ENCODE results near the gene SGTB. TPM values are rescaled to one million over a fixed set of nuclear protein-coding genes. Genes with fewer than 3 reads are reported as not detected.

The SGTB gene, protein sequence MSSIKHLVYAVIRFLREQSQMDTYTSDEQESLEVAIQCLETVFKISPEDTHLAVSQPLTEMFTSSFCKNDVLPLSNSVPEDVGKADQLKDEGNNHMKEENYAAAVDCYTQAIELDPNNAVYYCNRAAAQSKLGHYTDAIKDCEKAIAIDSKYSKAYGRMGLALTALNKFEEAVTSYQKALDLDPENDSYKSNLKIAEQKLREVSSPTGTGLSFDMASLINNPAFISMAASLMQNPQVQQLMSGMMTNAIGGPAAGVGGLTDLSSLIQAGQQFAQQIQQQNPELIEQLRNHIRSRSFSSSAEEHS
- total RNA-seq: 10 to 100 TPM; 51.4 to 53.8 TPM
- polyA plus RNA-seq: 10 to 100 TPM; 12.5 to 15.4 (median 15.0) TPM
- total RNA-seq: 38.4 to 168 (median 108) reads per million in 6 experiments

DNA sequence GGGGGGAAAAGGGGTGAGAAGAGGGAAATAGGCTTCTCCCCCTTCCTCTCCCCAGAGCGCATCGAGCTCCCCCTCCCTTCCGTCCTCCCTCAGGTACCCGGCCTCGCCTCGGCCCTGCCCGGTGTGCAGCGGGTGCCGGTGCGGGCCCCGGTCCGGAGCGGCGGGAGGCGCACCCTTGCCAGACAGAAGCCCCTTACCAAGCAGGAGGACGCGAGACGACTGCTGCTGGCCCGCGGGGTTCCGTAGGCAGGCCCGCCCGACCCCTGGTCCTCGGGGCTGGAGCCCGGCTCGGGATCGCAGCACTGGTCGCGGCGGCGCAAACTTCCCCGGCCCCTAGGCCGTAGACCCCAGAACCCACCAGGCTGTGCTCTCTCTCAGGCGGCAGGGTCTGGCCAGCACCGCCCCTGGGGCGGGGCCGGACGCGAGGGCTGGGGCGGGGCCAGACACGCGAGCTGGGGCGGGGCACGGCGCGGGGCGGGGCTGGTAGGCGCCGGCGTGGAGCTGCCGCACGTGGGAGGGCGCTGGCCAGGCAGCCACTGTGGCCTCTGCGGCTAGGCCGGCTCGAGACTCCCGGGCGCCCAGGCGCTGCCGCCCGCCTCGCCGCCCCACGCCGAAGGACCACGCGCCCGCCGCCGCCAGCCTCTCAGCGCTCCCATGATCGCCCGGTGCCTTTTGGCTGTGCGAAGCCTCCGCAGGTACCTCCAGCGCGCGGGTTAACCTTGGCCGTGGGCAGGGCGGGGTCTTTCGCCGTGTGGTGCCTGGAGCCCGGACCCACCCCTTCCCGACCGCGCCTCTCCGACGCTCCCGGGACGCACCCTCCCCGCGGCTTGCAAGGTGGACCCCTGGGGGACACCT lies at the start of gene SGTB, which contains the start of gene NLN:
TSS of gene SGTB (minus strand) at position 390 of the 855 bp plus-strand sequence. CDS start 1,302 bp downstream, outside the sequence.
TSS of gene NLN (plus strand) at position 486 of the 855 bp plus-strand sequence. CDS start at position 655, 169 bp downstream.
- no peaks in the 10 kb centered on the region for H3K9me3 Mint-ChIP-seq
- H3K4me3 Mint-ChIP-seq: peak within 1 kb of the TSS in 9 of 10 donors; percentile 88 to 97 (median 93)
- peaks cover 10 to 29% (median 14%) of the 10 kb centered on the region in 4 donors for H3K4me1 Mint-ChIP-seq
- H3K27ac Mint-ChIP-seq: peak within 1 kb of the TSS; percentile 74 to 96 (median 88)
- peaks cover 0 to 7% (median 4%) of the 10 kb centered on the region in 3 donors for H3K36me3 Mint-ChIP-seq
- ATAC-seq (peak; percentile 82 to 89), DNase-seq (peak; percentile 67 to 92 (median 84))
- no peaks in the 10 kb centered on the region for H3K27me3 Mint-ChIP-seq
- POLR2A ChIA-PET: interaction anchor here (0.6 to 5.4 kb wide), 12 partner anchors 9 to 1284 kb away, joined by 3 to 45 read pairs (median 4); partner anchors contain the start of genes CENPK, ERBIN, PPWD1 and SHLD3

DNA sequence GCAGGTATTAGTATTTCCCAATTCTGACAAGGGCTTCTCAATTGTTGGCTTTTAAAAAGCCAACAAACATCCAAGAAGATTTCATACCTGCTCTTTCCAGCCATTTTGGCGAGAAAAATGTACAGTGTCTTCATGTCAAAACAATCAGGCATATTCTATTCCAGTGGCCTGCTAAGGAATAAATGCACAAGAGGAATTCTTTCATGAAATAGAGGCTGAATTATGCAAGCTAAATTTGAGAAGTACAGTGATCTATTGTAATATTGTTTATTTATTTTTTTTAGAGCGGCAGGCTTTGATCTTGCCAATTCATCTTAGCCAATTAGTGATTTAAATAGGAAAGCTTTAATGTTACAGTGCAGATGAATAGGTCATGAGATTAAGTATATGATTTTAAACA lies 49.4 kb upstream of the SGTB start:
- Mint-ChIP-seq H3K27ac (no peak overlapping the region), H3K36me3 (peaks cover 0 to 8% (median 7%) of the 10 kb centered on the region in 3 donors), H3K4me3 (no peak overlapping the region), H3K9me3 (peaks cover 0 to 12% (median 3%) of the 10 kb centered on the region in 9 donors), H3K4me1 (no peaks in the 10 kb centered on the region), H3K27me3 (peaks cover 0 to 2% (median 0%) of the 10 kb centered on the region in 5 donors)
- DNase-seq (no peak), ATAC-seq (no peak)
- POLR2A ChIA-PET: no interaction called here

DNA sequence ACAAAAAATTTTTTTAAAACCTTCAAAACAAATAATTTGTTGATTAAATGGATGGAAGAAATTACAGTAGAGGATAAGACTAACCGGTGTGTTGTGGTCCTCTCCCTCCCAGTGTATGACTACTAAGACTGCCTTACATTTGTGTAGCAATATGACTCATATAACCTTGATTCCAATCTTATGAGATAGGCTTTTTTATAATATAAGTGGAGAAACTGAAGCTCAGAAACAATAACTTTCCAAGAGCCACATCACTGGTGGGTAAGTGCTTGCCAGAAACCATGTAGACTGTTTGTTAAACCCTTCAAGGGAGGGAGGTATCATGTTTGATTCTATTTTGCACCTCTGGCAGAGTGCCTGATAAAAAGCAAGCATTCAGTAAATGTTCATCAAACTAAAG lies 47.6 kb upstream of the SGTB start:
- Mint-ChIP-seq H3K4me1 (peaks cover 0 to 2% (median 0%) of the 10 kb centered on the region in 4 donors), H3K27ac (no peak overlapping the region), H3K4me3 (no peak overlapping the region), H3K9me3 (peaks cover 0 to 15% (median 3%) of the 10 kb centered on the region in 9 donors), H3K36me3 (peaks cover 0 to 10% (median 10%) of the 10 kb centered on the region in 3 donors), H3K27me3 (peaks cover 0 to 2% (median 0%) of the 10 kb centered on the region in 5 donors)
- POLR2A ChIA-PET: no interaction called here
- no peak for ATAC-seq
- no peak for DNase-seq

DNA sequence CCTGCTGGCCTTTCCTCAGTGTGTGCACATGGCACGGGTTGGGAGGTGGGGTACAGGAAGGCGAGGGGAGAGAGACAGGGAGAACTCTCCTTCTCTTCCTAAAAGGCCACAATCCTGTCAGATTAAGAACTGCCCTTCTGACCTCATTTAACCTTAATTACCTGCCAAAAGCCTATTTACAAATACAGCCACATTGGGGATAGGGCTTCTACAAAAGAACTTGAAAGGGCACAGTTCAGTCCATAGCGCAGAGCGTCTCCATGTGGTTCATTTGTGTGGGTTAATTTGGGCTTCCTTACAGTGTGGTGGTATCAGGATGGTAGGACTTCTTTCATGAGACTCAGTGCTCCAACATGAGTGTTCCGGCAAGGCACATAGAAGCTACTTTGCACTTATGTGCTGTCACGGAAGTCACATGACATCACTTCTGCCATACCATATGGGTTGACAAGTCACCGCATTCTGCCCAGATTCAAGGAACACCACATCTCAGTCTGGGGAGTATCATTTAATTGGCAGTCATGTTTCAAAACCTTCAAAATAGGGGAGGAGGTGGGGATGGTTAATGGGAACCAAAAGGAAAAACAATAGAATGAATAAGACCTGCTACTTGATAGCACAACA lies 46.9 kb upstream of the SGTB start:
- Mint-ChIP-seq H3K36me3 (peaks cover 0 to 10% (median 8%) of the 10 kb centered on the region in 3 donors), H3K9me3 (peaks cover 0 to 15% (median 3%) of the 10 kb centered on the region in 9 donors), H3K27me3 (peaks cover 0 to 2% (median 0%) of the 10 kb centered on the region in 5 donors), H3K4me1 (peaks cover 0 to 2% (median 0%) of the 10 kb centered on the region in 4 donors), H3K4me3 (no peak overlapping the region), H3K27ac (peak overlapping the region in 1 of 10 donors; percentile 0)
- ATAC-seq (no peak), DNase-seq (no peak)
- POLR2A ChIA-PET: no interaction called here

DNA sequence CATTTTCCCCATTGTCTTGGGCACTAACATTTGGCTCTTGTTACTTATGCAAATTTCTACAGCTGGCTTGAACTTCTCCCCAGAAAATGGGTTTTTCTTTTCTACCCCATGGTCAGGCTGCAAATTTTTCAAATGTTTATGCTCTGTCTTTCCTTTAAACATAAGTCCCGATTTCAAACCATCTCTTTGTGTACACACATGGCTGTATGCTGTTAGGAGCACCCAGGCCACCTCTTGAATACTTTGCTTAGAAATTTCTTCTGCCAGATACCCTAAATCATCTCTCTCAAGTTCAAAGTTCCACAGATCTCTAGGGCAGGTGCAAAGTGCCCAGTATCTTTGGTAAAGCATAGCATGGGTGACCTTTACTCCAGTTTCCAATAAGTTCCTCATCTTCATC lies 45.7 kb upstream of the SGTB start:
- peaks cover 0 to 2% (median 0%) of the 10 kb centered on the region in 5 donors for H3K27me3 Mint-ChIP-seq
- POLR2A ChIA-PET: no interaction called here
- DNase-seq: no peak
- peaks cover 0 to 15% (median 3%) of the 10 kb centered on the region in 9 donors for H3K9me3 Mint-ChIP-seq
- no peak for ATAC-seq
- H3K27ac Mint-ChIP-seq: peak overlapping the region in 1 of 10 donors; percentile 29
- no peak overlapping the region for H3K4me3 Mint-ChIP-seq
- peaks cover 0 to 2% (median 0%) of the 10 kb centered on the region in 4 donors for H3K4me1 Mint-ChIP-seq
- peaks cover 0 to 10% (median 9%) of the 10 kb centered on the region in 3 donors for H3K36me3 Mint-ChIP-seq

DNA sequence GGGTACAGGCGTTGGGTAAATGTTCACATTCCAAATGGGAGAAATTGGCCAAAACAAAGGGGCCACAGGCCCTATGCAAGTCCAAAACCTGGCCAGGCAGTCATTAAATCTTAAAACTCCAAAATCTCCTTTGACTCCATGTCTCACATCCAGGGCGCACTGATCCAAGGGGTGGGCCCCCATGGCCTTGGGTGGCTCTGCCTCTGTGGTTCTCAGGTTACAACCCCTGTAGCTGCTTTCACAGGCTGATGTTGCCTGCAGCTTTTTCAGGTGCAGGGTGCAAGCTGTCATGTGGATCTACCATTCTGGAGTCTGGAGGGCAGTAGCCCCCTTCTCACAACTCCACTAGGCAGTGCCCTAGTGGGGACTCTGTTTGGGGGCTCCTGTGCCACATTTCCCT lies 44.9 kb upstream of the SGTB start:
- peaks cover 0 to 2% (median 0%) of the 10 kb centered on the region in 5 donors for H3K27me3 Mint-ChIP-seq
- peak overlapping the region in 1 of 10 donors; percentile 14 for H3K27ac Mint-ChIP-seq
- no peak overlapping the region for H3K4me3 Mint-ChIP-seq
- H3K9me3 Mint-ChIP-seq: peaks cover 0 to 15% (median 3%) of the 10 kb centered on the region in 9 donors
- H3K4me1 Mint-ChIP-seq: peaks cover 0 to 2% (median under 1%) of the 10 kb centered on the region in 4 donors
- DNase-seq: no peak
- peaks cover 0 to 10% (median 9%) of the 10 kb centered on the region in 3 donors for H3K36me3 Mint-ChIP-seq
- ATAC-seq: no peak
- POLR2A ChIA-PET: no interaction called here

DNA sequence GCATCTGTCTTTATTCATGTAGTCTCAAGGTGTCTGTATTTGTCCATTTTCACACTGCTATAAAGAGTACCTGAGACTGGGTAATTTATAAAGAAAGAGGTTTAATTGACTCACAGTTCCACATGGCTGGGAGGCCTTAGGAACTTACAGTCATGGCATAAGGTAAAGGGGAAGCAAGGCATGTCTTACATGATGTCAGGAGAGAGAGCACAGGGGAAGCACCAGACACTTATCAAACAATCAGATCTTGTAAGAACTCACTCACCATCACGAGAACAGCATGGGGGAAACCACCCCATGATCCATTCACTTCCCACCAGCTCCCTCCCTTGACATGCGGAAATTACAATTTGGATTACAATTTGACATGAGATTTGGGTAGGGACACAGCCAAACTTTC lies 44.3 kb upstream of the SGTB start:
- Mint-ChIP-seq H3K9me3 (peaks cover 0 to 15% (median 3%) of the 10 kb centered on the region in 9 donors), H3K4me3 (no peak overlapping the region), H3K27ac (peak overlapping the region in 2 of 10 donors; percentile 14 to 44), H3K27me3 (peaks cover 0 to 2% (median 0%) of the 10 kb centered on the region in 5 donors), H3K36me3 (peaks cover 0 to 10% (median 9%) of the 10 kb centered on the region in 3 donors), H3K4me1 (peaks cover 0 to 2% (median 1%) of the 10 kb centered on the region in 4 donors)
- DNase-seq (no peak), ATAC-seq (no peak)
- POLR2A ChIA-PET: interaction anchor here (0.7 kb wide), 1 partner anchor 146 kb away, joined by 4 read pairs; no protein-coding TSS in a partner anchor

DNA sequence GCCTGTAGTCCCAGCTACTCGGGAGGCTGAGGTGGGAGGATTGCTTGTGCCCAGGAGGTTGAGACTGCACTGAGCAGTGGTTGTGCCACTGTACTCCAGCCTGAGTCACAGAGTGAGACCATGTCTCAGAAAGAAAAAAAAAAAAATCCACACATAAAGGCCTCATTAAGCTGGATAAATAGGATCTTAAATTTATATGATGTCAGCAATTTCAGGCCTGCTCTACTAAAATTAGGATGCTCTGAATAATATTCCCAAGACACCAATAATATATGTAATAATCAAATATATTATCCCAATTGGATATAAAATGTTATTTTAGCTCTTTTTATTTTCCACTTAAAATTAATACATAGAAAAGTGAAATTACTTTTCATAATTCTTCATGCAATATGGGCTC lies 43.7 kb upstream of the SGTB start:
- H3K4me3 Mint-ChIP-seq: no peak overlapping the region
- POLR2A ChIA-PET: interaction anchor here (0.7 kb wide), 1 partner anchor 146 kb away, joined by 4 read pairs; no protein-coding TSS in a partner anchor
- H3K36me3 Mint-ChIP-seq: peaks cover 0 to 10% (median 9%) of the 10 kb centered on the region in 3 donors
- DNase-seq (no peak), ATAC-seq (no peak)
- H3K27ac Mint-ChIP-seq: no peak overlapping the region
- H3K27me3 Mint-ChIP-seq: peaks cover 0 to 2% (median 0%) of the 10 kb centered on the region in 5 donors
- peaks cover 0 to 15% (median 3%) of the 10 kb centered on the region in 9 donors for H3K9me3 Mint-ChIP-seq
- peaks cover 3 to 6% (median 5%) of the 10 kb centered on the region in 4 donors for H3K4me1 Mint-ChIP-seq

DNA sequence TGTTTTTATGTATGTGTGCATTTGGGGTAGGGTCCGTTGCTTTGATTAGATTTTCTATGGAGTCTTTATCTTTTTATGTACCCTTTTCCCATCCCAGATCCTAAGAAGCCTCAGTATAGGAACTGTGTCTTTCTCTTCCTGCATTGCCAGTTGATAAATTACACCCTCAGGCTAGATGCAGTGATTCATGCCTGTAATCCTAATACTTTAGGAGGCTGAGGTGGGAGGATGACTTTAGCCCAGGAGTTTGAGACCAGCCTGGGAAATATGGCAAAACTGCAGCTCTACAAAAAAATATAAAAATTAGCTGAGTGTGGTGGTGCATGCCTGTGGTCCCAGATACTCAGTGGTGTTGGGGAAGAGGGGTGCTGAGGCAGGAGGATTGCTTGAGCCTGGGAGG lies 40.3 kb upstream of the SGTB start:
- Mint-ChIP-seq H3K27ac (peak overlapping the region in 1 of 10 donors; percentile 28), H3K4me1 (peaks cover 3 to 7% (median 5%) of the 10 kb centered on the region in 4 donors), H3K27me3 (peaks cover 0 to 2% (median 0%) of the 10 kb centered on the region in 5 donors), H3K9me3 (peaks cover 0 to 8% (median 0%) of the 10 kb centered on the region in 9 donors), H3K4me3 (no peak overlapping the region), H3K36me3 (peaks cover 0 to 7% (median 4%) of the 10 kb centered on the region in 3 donors)
- no peak for ATAC-seq
- POLR2A ChIA-PET: interaction anchor here (1.3 to 1.9 kb wide), 2 partner anchors 164 to 166 kb away, joined by 3 to 6 read pairs; partner anchors contain the start of gene ERBIN
- DNase-seq: no peak

DNA sequence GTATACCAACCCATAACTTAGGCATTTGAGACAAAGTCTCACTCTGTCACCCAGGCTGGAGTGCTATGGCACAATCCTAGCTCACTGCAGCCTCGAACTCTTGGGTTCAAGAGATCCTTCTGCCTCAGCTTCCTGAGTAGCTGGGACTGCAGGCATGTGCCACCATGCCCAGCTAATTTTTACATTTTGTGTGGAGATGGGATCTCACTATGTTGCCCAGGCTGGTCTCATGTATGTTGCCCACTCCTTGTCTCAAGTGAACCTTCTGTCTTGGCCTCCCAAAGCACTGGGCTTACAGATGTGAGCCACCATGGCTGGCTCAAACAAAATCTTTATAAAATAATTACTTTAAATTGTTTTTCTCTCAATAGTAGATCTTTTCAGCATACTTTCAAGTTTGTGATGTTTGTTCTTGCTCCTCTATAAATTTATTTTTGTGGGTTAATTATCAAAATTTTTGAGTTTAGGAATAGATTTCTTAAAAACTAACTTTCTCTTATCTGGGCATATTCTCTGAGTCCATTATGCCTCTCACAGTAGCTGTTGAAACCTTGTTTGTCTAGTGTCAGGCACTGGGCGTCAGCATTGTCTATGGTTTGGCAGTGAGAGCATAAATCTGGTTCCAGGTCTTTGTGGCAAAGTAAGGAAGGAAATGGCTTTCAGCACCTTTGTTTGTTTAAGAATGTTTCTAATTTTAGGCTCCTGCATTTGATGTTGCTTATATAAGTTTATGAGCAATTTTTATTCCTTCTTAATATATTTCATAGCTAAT lies 38.8 kb upstream of the SGTB start:
- POLR2A ChIA-PET: interaction anchor here (1.0 to 1.9 kb wide), 7 partner anchors 20 to 413 kb away, joined by 3 to 7 read pairs (median 4); partner anchors contain the start of genes ERBIN and SREK1
- ATAC-seq: peak; percentile 100
- H3K9me3 Mint-ChIP-seq: no peaks in the 10 kb centered on the region
- peak; percentile 13 to 79 (median 62) for DNase-seq
- H3K4me1 Mint-ChIP-seq: peaks cover 2 to 7% (median 4%) of the 10 kb centered on the region in 4 donors
- H3K27ac Mint-ChIP-seq: peak overlapping the region in 5 of 10 donors; percentile 3 to 39 (median 9)
- no peaks in the 10 kb centered on the region for H3K27me3 Mint-ChIP-seq
- H3K4me3 Mint-ChIP-seq: peak overlapping the region in 2 of 10 donors; percentile 2 to 22
- H3K36me3 Mint-ChIP-seq: peaks cover 0 to 2% (median 0%) of the 10 kb centered on the region in 3 donors

DNA sequence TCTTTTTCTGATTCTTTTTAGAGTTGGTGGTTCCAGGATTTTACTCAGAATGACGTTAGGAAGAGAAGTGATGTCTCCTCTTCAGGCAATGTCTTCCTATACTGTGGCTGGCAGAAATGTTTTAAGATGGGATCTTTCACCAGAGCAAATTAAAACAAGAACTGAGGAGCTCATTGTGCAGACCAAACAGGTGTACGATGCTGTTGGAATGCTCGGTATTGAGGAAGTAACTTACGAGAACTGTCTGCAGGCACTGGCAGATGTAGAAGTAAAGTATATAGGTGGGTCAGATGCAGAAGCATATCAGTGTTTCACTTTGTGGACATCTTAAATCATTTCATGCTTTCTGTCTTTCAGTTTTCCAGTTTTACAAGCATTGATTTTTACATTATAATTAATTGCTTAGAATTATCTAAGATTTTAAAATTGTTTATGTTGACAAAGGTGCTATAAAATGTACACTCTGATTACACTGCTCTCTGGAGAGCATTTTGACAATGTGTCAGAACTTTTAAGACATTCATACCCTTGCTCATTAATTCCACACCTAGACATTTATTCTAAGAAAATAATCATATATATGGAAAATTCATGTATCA lies 36.7 kb upstream of the SGTB start:
- Mint-ChIP-seq H3K27me3 (no peaks in the 10 kb centered on the region), H3K4me3 (no peak overlapping the region), H3K4me1 (peaks cover 2 to 7% (median 4%) of the 10 kb centered on the region in 4 donors), H3K27ac (no peak overlapping the region), H3K36me3 (peaks cover 0 to 2% (median 0%) of the 10 kb centered on the region in 3 donors), H3K9me3 (no peaks in the 10 kb centered on the region)
- POLR2A ChIA-PET: no interaction called here
- DNase-seq: no peak
- no peak for ATAC-seq
